ENCODE measurements around the gene GADD45A.
A peak's percentile ranks its signal among the peaks of the same experiment; 100 is the strongest.

Gene GADD45A

DNA sequence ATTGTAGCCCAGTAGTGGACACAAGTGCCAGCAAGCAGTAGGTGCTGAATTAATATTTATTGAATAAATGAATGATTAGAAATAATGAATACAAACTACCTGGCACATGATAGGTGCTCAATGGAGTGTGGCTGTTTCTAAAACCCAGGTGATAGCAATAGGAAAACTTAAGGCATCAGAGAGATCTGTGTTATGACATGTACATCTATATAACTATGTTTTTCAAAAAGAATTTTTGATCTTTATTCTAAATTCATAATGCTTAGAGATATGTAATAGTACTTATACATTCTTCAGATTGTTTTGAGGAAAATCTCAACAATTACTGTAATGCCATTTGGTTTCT is 5.0 kb downstream of the GADD45A start:
- no peak for DNase-seq

DNA sequence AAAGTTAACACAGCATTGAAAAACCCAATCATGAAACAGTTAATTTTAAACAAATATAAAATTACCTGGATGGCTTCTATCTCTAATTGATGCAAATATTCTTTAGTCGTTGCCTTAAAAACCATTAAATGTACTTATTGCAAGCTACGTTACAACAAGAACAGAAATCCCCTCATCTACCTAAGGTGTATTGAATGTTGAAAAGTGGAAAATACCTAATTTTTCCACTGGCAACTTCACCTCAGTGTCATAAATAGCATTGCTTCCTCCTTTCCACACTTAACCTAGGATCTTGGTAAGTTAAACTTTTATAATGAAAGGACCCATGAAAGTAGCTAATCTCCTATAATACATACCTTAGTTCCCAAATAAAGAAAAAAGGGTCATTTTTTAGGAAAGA is 5.4 kb downstream of the GADD45A start:
- no peak for DNase-seq

DNA sequence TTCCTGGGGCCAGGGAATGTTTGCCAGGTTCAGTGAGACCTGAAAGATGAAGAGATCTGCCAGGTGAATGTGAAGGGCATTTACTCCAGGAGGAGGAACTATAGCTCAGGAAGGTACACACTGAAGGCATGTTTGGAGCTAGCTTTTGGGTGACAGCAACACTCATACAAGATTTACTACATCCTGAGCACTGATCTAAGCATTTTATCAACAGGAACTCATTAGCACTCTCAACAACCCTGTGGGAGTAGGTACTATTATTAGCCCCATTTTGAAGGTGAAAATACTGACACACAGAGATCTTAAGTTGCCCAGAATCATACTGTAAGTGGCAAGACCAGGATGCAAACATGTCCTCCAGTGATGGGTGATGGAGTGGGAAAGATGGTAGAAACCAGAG is 6.7 kb downstream of the GADD45A start:
- DNase-seq: no peak

DNA sequence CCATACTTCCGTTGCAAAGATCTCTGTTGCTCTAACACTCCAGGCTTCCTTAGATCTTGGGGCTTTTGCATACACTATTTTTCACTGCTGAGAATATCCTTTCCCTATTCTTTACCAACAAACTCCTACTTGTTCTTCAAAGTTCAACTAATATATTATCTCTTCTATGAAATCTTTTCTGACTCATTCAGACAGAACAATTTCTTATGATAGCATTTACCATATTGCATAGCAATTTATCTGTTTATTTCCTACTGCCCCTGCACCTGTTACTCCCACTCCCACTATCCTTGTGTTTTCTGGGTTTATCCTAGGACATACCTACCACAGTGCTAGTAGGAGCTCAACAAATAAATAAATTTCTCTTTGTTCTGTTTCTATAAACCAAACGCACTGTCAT is 11.0 kb downstream of the GADD45A start:
- DNase-seq: no peak

DNA sequence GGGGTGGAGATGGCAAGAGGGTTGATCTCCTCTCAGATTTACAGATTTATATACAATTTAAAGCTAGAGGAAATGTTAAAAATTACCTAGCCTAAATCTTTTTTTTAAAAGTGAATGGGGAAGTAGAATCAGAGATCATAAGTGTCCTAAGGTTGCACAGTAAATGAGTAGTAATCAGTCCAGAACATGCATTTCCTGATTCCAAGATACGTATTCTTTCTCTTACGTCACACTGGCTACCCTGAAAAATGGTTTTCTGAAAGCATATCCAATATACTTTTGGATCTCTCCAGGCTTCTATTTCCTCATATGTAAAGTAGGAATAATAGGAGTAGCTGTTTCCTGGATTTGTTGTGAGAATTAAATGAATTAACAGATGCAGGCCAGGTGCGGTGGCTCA is 11.7 kb downstream of the GADD45A start:
- no peak for DNase-seq

DNA sequence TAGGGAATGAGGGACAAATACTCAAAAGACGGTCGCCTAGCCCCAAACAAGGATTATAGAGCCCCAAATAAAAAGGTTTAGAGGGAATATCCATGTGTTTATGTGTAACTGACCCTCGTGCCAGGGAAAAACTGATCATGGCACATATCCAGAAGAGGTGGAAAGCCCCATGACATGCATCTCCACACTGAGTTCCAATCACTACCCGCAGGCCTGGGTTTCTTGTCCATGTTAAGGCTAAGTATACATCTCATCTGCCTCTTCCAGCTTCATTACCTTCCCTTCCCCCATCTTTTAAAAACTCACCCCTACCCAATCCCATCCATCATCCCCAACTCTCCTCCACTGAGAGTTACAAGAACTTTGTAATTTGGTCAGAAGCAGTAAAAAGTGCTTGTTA is 15.2 kb downstream of the GADD45A start:
- no peak for DNase-seq

DNA sequence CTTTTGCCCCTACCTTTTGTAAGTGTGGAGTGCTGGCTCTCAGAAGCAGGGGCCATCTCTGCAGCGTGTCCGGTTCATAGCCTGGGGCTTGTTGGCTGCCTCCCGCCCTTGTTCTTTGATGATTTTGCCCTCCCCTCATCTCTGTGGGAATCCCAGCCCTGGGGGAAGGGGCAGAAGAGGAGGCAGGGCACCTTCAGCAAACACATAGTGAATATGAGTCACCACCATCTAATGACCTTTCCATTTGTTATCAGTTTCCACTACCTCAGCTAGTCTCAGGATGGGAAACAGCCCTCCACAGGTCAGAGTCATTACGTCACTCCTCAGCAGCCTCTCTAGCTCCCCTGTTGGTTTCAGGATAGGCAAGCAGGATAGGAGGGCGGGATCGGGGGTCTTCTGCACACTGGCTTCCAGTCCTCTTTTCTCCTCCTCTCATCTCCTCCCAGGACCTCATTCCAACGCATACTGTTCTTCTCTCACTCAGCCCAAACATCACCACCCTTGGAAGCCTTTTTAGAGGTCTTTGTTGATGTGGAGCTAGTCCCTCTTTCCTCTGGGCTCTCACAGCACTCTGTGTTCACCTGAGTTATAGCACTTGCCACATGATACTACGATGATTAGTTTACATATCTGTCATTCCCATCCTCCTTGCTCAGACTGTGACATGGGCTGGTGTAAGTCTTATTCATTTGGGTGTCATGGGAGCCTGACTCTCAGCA is 15.8 kb downstream of the GADD45A start:
- DNase-seq: peak; percentile 31 to 38

DNA sequence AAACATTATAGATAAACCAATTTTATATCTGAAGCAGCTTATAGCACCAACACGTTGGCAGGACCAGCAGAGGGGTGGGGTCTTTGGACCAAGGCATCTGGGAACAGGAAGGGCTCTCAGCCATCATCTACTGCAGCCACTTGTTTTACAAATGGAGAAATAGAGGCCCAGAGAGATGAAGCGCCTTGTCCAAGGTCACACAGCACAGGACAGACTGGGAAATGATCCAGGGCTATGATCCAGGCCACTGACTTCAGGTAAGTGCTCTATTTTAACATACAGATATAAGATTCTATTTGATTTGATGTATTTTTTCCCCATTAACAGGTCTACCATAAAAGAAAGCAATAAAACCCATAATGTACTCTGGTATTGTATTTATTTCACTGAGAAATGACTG is 16.9 kb downstream of the GADD45A start:
- no peak for DNase-seq

DNA sequence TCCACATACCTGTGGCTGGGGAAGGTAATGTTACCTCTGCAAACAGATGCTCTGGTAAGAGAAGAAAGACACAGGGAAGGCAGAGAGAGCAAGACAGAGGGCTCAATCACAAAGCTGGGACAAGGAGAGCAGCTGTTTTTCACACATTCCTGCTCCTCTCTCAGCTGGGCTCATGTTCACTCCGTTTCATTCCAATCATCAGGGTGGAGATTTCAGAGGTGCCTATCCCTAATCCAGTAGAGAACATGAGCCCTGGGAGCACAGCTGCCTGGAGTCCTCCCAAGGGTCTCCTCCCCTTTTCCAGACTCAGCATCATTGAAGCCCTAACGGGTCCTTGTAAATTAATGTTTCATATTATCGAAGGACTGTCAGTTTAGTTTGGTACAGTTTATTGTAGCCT is 19.4 kb downstream of the GADD45A start:
- no peak for DNase-seq

DNA sequence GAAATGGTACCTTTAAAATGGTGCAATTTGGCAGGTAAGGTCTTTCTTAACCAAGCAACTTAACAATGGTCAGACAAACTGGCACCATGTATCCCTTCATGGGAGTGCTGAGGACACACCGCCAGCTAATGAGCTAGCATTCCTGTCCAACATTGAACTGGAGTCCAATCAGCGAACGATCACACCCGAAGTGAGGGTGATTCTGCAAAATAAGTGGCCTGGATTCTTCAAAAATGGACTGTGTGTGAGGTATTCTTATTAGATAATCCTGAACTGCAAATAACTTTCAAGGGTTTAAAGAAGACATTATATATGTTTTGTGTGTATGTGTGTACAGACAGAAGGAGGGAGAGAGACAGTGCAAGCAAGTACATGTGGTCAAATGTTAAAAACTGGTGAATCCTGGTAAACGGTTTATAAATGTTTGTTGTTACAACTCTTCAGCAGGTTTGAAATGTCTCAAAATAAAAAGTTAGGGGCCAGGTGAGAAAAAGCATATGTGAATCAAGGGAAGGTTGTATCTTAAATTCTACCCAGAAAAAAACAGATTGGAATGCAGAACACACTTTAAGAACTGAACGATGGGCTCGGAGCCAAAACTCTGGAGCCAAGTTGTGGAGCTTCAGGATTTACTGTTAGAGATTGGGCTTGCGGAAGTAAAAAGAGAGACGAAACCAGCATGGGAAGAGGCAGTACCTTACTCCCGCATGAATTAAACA is 20.9 kb downstream of the GADD45A start:
- no peak for DNase-seq

DNA sequence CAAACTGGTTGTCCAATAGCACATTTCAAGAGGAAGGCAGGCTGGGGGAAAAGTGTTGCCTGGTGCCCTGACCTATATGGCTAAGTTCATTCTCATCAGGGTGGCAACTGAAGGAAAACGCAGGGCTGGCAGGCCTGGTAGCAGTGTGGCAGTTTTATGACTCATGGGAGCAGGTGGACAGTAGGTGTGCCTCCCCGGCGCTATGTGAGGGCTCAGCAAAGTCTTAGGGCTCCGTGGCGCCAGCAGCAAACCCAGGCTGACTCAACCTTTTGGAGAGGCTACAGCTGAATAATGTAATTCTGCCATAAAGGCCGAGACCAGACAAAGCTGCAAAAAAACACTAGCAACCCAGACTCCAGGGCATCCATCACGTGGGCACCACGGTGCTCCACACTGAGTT is 23.6 kb downstream of the GADD45A start:
- DNase-seq: no peak

DNA sequence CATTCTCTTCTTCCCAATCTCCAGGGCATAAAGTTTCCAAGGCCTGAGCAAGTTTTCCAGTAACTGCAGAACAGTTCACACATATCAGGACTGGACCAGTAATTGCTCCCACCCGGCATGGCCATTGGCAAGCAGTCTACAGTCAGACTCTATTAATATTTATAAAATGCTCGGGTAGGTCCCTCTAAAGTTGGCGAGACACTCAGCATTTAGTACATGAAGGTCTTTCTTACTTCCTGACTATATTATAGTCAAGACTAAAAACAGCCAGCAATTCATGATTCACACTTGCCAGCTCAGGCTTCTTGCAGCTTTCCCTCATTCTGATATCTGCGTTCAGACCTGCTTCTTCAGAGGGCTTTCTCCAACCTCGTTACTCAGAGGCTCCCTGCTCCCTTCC is 25.4 kb downstream of the GADD45A start:
- DNase-seq: no peak

DNA sequence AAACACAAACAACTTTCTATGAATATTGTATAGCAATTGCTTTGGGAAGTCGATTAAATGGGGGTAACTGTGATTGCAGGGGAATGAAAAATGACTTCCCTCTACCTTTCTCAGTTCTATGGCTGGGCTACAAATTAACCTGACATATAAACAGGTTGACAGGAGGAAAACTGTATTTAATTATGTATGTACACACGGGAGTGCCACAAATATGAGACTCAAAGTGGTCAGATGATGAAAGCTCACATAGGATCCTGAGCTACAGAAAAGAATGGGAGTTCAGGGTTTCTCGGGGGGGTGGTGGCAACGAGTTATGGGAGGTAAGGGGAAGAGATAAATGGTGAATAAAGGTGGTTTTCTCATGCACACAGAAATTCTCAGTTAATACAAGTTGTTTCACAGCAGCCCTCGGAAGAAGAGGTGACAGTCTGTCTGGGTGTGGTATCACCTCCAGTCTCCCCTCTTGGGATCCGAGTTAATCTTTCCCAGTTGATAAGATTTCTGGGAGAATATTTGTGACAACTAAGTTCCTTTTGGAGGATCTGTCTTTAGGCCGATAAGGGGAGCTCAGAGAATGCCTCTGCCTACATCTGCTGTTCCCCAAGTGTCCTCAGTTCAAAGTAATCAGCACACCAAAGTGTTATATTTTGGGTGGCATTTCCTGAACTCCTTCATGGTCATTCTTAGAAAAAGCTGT is 26.3 kb downstream of the GADD45A start:
- DNase-seq: no peak

DNA sequence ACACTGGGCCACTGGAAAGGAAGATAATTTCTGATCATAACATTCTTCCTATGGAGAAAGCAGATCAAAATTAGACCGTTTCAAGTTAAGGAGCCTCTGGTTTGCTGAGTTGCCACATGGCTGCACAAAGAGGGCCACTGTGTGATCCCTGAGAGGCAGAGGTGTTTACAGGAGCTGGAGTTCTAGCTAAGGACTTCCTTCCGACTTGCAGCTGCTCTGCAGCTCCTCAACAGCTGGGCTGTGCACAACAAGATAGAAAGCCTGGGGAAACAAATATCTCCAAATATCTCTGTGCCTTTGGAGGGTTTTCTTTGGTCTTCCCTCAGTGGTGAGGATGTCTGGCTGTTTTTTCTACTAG is 26.8 kb downstream of the GADD45A start:
- no peak for DNase-seq

DNA sequence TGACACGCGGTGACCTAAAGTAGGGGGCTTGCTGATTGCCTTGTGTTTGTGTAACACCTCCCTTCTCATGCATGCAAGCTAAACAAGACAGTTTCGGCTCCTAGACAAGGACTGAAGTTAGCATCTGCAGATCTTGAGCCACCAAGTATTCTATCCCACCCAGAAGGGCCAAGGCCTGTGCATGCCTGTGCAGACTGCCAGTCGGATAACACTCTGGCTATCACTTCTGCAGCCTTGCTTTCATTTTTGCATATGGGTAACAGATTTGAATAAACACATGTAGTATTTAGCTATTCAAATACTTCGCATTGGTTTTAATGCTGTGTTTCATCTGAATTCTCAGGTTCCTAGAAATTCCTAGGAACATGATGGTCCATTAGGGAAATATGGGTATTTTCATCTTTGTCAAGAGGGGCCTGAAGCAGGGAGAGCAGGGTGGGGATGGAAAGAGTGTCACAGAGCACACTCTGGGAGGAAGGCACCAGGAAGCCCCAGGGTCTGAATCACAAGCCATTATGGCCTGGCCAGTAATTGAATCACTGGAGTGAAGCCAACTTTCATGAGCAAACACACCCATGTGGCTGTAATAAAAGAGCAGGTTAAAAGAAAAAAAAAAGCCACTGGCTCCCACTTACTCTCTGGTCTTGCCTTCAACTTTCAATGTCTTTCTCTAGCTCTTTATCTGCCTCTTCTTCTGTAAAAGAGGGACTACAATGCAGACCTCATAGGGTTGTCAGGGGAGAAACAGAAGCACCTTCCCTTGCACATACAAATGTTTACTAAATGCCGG is 28.3 kb downstream of the GADD45A start:
- no peak for DNase-seq

DNA sequence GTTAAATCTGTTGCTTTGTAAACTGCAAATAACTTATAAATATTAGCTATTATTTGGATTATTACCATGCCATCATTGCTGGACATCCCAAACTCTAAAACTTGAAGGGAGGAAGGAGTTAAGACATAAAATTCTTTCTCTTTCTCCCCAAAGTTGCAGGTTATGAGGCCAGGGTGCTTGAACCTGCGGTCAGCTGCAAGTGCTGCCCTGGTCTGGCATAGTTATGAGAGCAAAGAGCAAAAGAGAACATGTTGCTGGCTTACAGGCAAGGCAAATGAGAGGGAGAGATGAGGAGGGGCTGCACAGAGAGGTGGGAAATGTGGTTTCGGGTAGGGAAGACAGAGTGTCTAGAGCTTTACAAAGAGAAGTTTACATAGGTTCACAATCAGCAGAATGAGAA is 30.8 kb downstream of the GADD45A start:
- DNase-seq: no peak

DNA sequence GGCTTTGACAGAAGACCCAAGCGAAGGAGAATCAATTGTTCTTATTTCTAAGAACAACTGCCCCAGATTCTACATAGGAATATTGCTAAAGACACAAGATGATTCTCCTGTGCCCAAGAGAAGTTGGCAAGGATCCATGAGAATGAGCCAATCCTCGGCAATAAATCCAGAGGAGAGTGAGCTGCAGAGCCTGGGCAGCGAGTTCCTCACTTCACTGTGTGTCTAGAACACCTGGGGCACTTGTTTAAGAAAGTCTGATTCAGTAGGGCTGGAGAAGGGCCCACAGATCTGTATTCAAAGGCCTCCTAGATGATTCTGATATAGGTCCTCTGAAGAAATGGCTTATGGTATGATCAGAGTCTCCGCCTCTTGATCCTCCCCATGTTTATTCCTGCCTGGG is 31.8 kb downstream of the GADD45A start:
- DNase-seq: no peak

DNA sequence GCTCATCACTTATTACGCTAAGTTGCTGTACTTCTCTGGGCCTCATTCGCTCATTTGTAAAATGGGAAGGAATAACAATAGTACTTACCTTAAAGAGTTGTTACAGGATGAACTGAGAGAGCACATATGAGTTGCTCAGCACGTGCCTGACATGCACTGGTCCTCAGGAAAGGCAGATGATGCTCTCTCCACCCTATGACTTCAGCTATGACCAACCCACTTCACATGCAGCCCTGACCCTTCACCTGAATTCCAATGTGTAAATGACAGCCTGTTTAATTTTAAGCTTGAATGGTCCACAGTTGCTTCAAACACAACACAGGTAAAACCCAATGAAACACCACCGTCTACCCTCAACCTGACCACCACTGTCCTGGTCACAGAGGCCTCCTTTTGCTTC is 32.9 kb downstream of the GADD45A start:
- DNase-seq: no peak

DNA sequence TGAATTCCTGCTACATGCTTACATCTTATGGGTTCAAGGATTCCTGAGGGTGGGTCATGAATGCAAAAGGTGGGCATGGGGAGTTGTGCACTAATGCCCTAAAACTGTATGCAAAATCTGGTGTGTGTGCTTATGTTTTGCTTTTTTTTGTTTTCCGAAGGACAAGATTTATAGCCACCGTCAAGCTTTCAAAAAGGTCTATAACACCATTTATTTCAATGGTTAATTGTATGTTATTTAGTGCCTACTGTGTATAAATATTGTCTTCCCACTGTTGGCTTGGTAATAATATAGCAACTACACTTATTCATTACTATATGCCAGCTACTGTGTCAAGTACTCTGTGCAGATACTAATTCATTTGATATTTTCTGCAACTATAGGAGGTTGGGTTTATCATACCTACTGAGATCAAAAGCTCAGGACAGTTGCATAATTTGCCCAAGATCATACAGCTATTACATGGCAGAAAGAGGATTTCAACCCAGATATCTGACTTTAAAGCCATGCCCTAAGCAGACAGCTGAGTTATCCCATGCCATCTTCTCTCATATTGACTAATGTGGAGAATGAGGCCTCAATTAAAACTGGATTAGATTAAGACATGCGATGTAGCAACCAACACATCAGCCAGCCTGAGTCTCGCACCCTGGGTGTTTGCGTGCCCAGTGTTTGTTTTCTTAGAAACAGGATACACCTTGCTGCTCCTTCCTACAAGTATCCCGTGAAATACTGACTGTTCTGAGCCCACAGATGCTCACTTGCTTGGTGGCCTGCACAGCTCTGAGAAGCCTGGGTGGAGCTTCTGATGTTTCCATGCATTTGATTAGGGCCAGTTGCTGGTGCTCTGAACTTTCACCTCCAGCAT is 34.6 kb downstream of the GADD45A start:
- DNase-seq: no peak

DNA sequence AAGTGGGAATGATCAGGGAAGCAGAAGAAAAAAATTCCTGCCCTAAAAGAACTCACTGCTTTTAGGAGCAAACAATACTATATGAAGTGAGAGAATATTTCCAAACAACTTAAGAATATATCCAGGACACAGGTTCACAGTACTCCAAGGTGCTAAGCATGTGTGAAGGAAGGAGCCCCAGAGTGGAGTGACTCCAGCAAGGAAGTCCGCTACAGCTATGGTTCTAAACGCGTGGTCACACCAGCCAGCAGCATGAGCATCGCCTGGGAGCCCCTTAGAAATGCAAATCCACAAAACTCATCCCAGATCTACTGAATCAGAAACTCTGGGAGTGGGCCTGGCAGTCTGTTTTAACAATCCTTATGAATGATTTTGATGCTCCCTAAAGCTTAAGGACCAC is 36.1 kb downstream of the GADD45A start:
- no peak for DNase-seq

DNA sequence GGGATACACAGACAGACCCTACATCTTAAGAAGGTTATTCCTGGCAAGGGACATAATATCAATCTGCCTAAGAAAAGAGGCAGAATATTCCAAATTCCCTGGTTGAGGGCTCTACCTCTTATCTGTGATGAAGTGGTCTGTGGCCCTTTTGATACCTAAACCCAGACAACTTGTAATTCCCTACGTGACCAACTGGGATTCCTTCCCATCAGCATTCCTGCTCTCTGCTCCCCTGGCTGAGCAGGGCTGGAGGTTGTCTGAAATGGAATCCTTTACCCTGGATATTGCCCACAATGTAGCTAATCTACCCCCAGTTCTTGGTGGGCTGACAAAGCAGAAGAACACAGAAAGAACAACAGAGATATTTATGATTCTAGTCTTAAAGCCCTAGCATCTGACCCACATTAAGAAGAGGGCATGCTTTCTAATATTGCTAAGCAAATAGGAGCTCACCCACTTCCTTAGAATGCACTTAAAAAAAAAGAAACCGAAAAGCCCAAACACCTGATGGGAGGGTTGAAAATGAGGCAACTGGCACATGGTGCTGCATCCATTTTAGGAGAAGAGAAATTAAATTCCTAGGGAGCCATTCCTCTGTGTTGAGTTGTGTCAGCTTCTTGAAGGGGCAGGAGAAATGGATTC is 36.8 kb downstream of the GADD45A start:
- DNase-seq: no peak

DNA sequence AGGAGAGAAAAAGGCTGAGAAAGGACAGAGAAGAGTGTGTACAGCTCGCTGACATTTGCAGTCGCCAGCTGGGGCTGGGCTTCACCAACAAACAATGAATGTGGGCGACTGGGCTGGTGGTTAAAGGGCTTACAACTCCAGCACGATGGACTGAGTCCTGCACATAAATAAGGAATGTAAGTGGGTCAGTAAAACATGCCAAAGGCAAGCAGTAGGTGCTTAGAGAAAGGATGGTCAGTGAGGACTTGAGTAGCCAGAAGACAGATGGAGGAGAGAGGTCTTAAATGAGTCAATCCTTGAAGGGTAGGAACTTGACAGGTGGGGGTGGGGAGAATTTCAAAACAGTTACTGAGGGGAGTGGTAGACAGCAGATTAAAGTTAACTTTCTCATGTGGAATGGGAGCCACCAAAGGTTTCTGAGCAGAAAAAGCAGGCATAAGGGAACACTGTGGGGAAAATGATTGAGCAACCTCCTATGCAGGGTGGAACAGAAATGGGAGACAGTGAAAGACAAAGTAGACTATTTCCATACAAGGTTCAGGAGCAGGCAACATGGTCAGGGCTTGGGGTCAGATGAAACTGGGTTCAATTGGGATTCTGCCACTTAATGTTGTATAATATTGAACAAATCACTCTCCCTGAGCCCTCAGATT is 37.4 kb downstream of the GADD45A start:
- no peak for DNase-seq

All from activated T-cell treated with anti-CD3 and anti-CD28 coated beads, Interleukin-2, amount 50 U/mL, for 48 hours (primary cell).